SK-N-SH treated with all-trans-retinoic acid at 6 μM for 48 hours (cell line): ENCODE measurements around the gene AIF1L.

ENCODE experiments used
- ATAC-seq: fragments of 200-7000 bp; cut with Tn5 transposase; 3 replicates; pipeline ENCODE4 v1.9.1; 2020; ENCODE audit warnings: mild to moderate bottlenecking, moderate library complexity
- ARNTL ChIP-seq: fragments of 450-650 bp; formaldehyde crosslinking; IDR thresholded peaks from 2 replicates; pipeline ENCODE4 v1.5.0; 2020; ENCODE audit warnings: low read depth, mild to moderate bottlenecking, moderate library complexity, borderline replicate concordance
- CSDC2 ChIP-seq: fragments of 250-450 bp; sonication (Bioruptor Pico); IDR thresholded peaks from 2 replicates; pipeline ENCODE4 v1.5.0; 2020; ENCODE audit warnings: mild to moderate bottlenecking, moderate library complexity
- GLIS3 ChIP-seq: fragments of 250-450 bp; sonication (Bioruptor Pico); IDR thresholded peaks from 2 replicates; pipeline ENCODE4 v1.5.0; 2020; ENCODE audit warnings: mild to moderate bottlenecking, moderate library complexity
- ISL1 ChIP-seq: fragments of 250-450 bp; sonication (Bioruptor Pico); IDR thresholded peaks from 2 replicates; pipeline ENCODE4 v2.1.2; 2022; ENCODE audit warnings: mild to moderate bottlenecking, moderate library complexity
- OSR1 ChIP-seq: fragments of 250-450 bp; sonication (Bioruptor Pico); IDR thresholded peaks from 2 replicates; pipeline ENCODE4 v1.8.0; 2022; ENCODE audit warnings: moderate library complexity, mild to moderate bottlenecking, inconsistent platforms
- PPARA ChIP-seq: fragments of 250-450 bp; sonication (Bioruptor Pico); IDR thresholded peaks from 2 replicates; pipeline ENCODE4 v1.5.0; 2020; ENCODE audit warnings: mild to moderate bottlenecking, borderline replicate concordance
- RARB ChIP-seq: fragments of 250-450 bp; sonication (Bioruptor Pico); IDR thresholded peaks from 2 replicates; pipeline ENCODE4 v1.8.0; 2021; ENCODE audit warnings: mild to moderate bottlenecking, moderate library complexity
- SNAI2 ChIP-seq: fragments of 250-450 bp; sonication (Bioruptor Pico); IDR thresholded peaks from 2 replicates; pipeline ENCODE4 v1.5.0; 2020; ENCODE audit warnings: mild to moderate bottlenecking, moderate library complexity
- TOX ChIP-seq: fragments of 250-450 bp; sonication (Bioruptor Pico); IDR thresholded peaks from 2 replicates; pipeline ENCODE4 v1.8.0; 2021; ENCODE audit warnings: mild to moderate bottlenecking, moderate library complexity, borderline replicate concordance
- ZC3H10 ChIP-seq: fragments of 250-450 bp; sonication (Bioruptor Pico); IDR thresholded peaks from 2 replicates; pipeline ENCODE4 v1.5.1; 2021; ENCODE audit warnings: mild to moderate bottlenecking, moderate library complexity
- ZFP3 ChIP-seq: fragments of 250-450 bp; sonication (Bioruptor Pico); IDR thresholded peaks from 2 replicates; pipeline ENCODE4 v1.5.0; 2020; ENCODE audit warnings: mild to moderate bottlenecking, moderate library complexity
- ZFP30 ChIP-seq: fragments of 450-650 bp; formaldehyde crosslinking; IDR thresholded peaks from 2 replicates; pipeline ENCODE4 v1.5.0; 2022; ENCODE audit warnings: mild to moderate bottlenecking, moderate library complexity
- ZNF565 ChIP-seq: fragments of 450-650 bp; formaldehyde crosslinking; conservative IDR thresholded peaks from 2 replicates; pipeline ENCODE4 v1.5.0; 2020; ENCODE audit warnings: low read depth, mild to moderate bottlenecking, moderate library complexity
- ZNF8 ChIP-seq: fragments of 450-650 bp; formaldehyde crosslinking; IDR thresholded peaks from 2 replicates; pipeline ENCODE4 v1.5.0; 2020; ENCODE audit warnings: mild to moderate bottlenecking, moderate library complexity
- TF ChIP-seq, protein P1 (sequence below): fragments of 250-450 bp; sonication (Bioruptor Pico); IDR thresholded peaks from 2 replicates; pipeline ENCODE4 v1.5.0; 2020; ENCODE audit warnings: mild to moderate bottlenecking, moderate library complexity
- TF ChIP-seq, protein P2 (sequence below): fragments of 250-450 bp; sonication (Bioruptor Pico); IDR thresholded peaks from 2 replicates; pipeline ENCODE4 v1.5.1; 2021; ENCODE audit warnings: mild to moderate bottlenecking, moderate library complexity
- TF ChIP-seq, protein P3 (sequence below): fragments of 250-450 bp; sonication (Bioruptor Pico); IDR thresholded peaks from 2 replicates; pipeline ENCODE4 v1.8.0; 2020; ENCODE audit warnings: mild to moderate bottlenecking, moderate library complexity, borderline replicate concordance

The AIF1L gene

DNA sequence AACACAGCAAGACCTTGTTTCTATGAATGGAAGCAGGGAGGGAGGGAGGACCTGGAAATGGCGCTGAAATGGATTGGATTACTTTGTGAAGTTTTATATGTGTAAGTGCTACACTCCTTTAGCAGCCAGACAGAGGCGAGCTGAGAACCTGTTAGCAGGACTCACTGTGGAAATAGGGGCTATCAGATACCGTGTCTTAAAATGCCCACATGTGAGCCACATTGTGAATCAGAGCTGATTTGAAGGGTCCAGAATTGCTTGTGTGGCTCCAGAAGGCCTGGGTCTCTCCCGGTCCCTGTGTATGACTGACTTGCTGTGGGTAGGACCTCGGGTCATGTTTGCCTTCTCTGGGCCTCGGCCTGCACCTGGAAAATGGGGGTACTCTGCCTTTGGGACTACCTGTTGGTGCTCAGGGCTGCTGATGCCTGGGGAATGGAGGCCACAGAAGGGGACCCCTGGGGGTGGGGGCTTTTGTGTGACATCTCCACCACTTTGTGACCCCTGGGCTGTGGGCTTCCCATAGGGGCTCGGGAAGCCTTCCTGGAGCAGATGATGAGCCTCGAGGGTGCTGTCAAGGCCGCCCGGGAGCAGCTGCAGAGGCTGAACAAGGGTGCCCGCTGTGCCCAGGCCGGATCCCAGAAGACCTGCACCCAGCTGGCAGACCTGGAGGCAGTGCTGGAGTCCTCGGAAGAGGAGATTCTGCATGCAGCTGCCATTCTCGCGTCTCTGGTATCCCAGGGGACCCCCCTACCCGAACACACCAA, 24.0 kb upstream of the AIF1L start:
- TF ChIP-seq, protein P1, sequence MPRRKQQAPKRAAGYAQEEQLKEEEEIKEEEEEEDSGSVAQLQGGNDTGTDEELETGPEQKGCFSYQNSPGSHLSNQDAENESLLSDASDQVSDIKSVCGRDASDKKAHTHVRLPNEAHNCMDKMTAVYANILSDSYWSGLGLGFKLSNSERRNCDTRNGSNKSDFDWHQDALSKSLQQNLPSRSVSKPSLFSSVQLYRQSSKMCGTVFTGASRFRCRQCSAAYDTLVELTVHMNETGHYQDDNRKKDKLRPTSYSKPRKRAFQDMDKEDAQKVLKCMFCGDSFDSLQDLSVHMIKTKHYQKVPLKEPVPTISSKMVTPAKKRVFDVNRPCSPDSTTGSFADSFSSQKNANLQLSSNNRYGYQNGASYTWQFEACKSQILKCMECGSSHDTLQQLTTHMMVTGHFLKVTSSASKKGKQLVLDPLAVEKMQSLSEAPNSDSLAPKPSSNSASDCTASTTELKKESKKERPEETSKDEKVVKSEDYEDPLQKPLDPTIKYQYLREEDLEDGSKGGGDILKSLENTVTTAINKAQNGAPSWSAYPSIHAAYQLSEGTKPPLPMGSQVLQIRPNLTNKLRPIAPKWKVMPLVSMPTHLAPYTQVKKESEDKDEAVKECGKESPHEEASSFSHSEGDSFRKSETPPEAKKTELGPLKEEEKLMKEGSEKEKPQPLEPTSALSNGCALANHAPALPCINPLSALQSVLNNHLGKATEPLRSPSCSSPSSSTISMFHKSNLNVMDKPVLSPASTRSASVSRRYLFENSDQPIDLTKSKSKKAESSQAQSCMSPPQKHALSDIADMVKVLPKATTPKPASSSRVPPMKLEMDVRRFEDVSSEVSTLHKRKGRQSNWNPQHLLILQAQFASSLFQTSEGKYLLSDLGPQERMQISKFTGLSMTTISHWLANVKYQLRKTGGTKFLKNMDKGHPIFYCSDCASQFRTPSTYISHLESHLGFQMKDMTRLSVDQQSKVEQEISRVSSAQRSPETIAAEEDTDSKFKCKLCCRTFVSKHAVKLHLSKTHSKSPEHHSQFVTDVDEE, result no peak
- TF ChIP-seq ZNF8 (CRISPR knock-in tag) (no peak), ZNF565 (CRISPR knock-in tag) (no peak), GLIS3 (no peak), TOX (CRISPR knock-in tag) (no peak), ZC3H10 (no peak), CSDC2 (CRISPR knock-in tag) (no peak)
- TF ChIP-seq, protein P2, sequence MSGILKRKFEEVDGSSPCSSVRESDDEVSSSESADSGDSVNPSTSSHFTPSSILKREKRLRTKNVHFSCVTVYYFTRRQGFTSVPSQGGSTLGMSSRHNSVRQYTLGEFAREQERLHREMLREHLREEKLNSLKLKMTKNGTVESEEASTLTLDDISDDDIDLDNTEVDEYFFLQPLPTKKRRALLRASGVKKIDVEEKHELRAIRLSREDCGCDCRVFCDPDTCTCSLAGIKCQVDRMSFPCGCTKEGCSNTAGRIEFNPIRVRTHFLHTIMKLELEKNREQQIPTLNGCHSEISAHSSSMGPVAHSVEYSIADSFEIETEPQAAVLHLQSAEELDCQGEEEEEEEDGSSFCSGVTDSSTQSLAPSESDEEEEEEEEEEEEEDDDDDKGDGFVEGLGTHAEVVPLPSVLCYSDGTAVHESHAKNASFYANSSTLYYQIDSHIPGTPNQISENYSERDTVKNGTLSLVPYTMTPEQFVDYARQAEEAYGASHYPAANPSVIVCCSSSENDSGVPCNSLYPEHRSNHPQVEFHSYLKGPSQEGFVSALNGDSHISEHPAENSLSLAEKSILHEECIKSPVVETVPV (CRISPR knock-in tag), result no peak
- ATAC-seq, result no peak

DNA sequence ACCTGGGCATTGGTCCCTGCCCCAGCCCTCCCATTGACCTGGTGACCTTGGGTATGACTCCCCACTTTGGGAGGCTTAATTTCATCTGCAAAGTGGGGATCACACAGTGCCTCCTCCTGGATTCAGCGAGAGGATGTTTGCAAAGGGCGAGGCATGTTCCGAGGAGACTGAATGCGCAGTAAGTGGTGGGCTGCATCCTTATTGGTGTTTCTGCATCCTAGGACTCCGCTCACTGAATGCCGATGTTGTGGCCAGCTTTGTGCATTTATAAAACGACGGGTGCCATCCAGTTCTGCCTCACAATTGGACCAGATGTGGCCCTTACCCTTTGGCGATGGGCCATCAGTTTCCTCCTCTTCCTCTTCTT, 23.5 kb upstream of the AIF1L start:
- no peak for TF ChIP-seq PPARA (CRISPR knock-in tag)
- TF ChIP-seq ZFP3, result no peak
- TF ChIP-seq ZNF8 (CRISPR knock-in tag), result no peak
- TF ChIP-seq, protein P3, sequence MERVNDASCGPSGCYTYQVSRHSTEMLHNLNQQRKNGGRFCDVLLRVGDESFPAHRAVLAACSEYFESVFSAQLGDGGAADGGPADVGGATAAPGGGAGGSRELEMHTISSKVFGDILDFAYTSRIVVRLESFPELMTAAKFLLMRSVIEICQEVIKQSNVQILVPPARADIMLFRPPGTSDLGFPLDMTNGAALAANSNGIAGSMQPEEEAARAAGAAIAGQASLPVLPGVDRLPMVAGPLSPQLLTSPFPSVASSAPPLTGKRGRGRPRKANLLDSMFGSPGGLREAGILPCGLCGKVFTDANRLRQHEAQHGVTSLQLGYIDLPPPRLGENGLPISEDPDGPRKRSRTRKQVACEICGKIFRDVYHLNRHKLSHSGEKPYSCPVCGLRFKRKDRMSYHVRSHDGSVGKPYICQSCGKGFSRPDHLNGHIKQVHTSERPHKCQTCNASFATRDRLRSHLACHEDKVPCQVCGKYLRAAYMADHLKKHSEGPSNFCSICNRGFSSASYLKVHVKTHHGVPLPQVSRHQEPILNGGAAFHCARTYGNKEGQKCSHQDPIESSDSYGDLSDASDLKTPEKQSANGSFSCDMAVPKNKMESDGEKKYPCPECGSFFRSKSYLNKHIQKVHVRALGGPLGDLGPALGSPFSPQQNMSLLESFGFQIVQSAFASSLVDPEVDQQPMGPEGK (CRISPR knock-in tag), result no peak
- no peak for TF ChIP-seq ZFP30 (CRISPR knock-in tag)
- no peak for TF ChIP-seq RARB (CRISPR knock-in tag)
- TF ChIP-seq, protein P1, result no peak
- TF ChIP-seq, all 23 proteins: peak for 0
- ATAC-seq, result no peak

DNA sequence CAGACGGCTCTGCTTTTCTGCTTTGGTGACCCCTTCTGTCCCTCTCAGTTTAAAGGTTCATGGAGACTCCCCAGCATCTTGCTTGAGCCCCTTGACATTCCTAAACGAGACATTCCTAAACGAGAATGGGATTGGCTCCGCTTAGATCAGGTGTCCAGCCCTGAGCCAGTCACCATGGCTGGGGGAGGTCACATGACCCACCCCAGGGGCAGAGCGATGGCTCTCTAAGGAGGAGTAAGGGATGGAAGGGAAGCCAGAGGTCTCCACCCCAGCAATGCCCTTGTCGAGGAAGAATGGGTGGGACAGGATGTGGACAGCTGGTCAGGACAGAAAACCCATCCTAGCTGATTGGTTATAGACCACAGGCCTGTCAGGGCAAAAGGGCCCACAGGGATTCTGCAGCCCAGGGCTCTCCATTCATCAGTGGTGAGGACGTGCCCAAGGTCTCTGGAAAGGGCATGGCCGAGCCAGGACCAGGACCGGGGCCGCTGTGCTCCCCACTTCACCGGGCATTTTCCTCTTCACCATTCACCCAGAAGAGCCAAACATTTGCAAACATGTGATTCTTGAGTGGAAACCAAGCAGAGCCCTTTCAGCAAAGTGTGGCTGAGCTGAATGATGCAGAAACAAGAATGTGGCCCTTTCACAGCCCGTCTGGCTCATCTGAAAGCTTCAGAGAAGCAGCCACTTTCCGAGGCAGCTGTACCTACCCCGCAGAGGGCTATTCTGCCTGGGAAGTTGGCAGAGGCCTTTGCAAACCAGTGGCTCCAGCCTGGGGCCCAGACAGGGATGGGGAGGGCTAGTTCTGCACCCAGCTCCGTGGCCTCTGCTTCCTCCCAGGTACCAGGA, 19.8 kb upstream of the AIF1L start:
- TF ChIP-seq PPARA (CRISPR knock-in tag) (no peak), ZFP3 (no peak), ZC3H10 (no peak), GLIS3 (no peak), OSR1 (no peak), ZNF565 (CRISPR knock-in tag) (no peak), SNAI2 (CRISPR knock-in tag) (no peak), ZFP30 (CRISPR knock-in tag) (no peak), ARNTL (no peak), ISL1 (CRISPR knock-in tag) (no peak)
- TF ChIP-seq, protein P3 (CRISPR knock-in tag), result no peak
- TF ChIP-seq, protein P2 (CRISPR knock-in tag), result no peak
- no peak for ATAC-seq
